ENCODE results near the gene CCDC69.

GRCh38 chr5:151237685-151238084 is 13.8 kb upstream of the CCDC69 start:
- TF ChIP-seq GATA2 (IDR thresholded peaks at IDR 0.05; ENCODE audit: low read depth, low read length) (no peak), GATA3 (IDR thresholded peaks at IDR 0.05; ENCODE audit: low read depth, low read length) (no peak)
